ENCODE measurements around the gene SYNC. TPM values are rescaled to one million over a fixed set of nuclear protein-coding genes. Genes with fewer than 3 reads are reported as not detected.

SYNC gene
- total and polyA plus RNA-seq, 9 of the 15 experiments (the other 6 are each of a cell fraction or from before 2014, with no cell fraction given) = 0.49 to 1.1 (median 0.87) TPM

DNA sequence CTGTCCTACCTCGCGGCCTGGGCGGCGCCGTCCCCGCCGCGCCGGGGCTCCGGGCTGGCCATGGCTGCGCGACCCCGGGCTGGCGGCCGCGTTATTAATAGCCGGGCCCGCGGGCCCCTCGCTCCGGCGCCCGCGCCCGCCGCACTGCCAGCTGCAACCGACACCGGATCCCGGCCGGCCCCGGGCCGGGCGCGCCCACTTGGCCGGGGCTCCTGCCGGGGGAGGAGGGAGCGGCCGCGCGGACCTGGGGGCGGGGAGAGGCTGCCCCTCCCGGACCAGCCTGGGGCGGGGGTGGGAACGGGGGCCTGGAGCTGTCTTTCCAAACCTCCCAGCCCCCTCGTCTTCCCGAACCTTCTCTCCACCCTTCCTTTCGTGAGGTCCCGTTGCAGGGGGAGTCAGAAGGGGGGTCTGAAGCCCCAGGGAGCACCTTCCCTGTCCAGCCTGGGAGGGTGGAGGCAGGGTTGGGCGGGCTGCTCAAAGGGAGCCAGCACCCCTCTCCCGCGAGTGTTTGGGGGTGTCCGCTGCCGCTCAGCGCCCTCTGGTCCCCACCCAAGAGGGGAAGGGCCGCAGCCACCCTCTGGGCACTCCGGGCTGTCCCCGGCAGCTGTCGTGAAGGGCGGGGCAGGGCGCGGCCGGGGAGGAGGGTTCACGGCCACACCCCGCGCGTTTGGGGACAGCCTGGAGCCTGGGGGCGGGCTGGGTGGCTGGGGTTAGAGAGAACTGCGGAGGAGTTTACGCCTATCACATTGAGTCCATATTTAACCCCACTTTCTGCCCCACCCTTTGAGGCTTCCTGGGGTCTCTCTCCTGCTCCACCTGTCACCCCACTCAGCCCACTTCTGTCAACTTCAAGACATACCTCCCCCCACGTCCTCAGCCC, at the start of gene SYNC (continued):
- TF ChIP-seq, protein P1, sequence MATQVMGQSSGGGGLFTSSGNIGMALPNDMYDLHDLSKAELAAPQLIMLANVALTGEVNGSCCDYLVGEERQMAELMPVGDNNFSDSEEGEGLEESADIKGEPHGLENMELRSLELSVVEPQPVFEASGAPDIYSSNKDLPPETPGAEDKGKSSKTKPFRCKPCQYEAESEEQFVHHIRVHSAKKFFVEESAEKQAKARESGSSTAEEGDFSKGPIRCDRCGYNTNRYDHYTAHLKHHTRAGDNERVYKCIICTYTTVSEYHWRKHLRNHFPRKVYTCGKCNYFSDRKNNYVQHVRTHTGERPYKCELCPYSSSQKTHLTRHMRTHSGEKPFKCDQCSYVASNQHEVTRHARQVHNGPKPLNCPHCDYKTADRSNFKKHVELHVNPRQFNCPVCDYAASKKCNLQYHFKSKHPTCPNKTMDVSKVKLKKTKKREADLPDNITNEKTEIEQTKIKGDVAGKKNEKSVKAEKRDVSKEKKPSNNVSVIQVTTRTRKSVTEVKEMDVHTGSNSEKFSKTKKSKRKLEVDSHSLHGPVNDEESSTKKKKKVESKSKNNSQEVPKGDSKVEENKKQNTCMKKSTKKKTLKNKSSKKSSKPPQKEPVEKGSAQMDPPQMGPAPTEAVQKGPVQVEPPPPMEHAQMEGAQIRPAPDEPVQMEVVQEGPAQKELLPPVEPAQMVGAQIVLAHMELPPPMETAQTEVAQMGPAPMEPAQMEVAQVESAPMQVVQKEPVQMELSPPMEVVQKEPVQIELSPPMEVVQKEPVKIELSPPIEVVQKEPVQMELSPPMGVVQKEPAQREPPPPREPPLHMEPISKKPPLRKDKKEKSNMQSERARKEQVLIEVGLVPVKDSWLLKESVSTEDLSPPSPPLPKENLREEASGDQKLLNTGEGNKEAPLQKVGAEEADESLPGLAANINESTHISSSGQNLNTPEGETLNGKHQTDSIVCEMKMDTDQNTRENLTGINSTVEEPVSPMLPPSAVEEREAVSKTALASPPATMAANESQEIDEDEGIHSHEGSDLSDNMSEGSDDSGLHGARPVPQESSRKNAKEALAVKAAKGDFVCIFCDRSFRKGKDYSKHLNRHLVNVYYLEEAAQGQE (IDR thresholded peaks at IDR 0.05; ENCODE audit: borderline replicate concordance) = no peak
- TF ChIP-seq, protein P1 (CRISPR knock-in tag; IDR thresholded peaks at IDR 0.05; ENCODE audit: low read depth) = no peak
- TF ChIP-seq NFIC (IDR thresholded peaks at IDR 0.05) (0 out of 2 replicates have a peak, but pooled peaks have one; percentile 28), EP400 (IDR thresholded peaks at IDR 0.05) (no peak), ZBED1 (IDR thresholded peaks at IDR 0.05) (peak; percentile 23; the same call in 1 of the 2 replicates), SAP30 (IDR thresholded peaks at IDR 0.05; ENCODE audit: borderline replicate concordance, insufficient read depth, low read depth, low read length, poor library complexity, severe bottlenecking) (peak; percentile 51), RBBP5 (IDR thresholded peaks at IDR 0.05; ENCODE audit: borderline replicate concordance, insufficient read depth, low read length, poor library complexity, severe bottlenecking) (peak; percentile 17), NONO (IDR thresholded peaks at IDR 0.05; ENCODE audit: low read depth in 2 of 2, low read length in 1 of 2) (0 out of 4 replicates have a peak, but pooled peaks of 1 of the 2 experiments have one; percentile 34), PHF8 (IDR thresholded peaks at IDR 0.05; ENCODE audit: borderline replicate concordance, low read length) (peak; percentile 76; the same call in 1 of the 2 replicates), FOXM1 (IDR thresholded peaks at IDR 0.05; ENCODE audit: low read depth) (no peak), FOXM1 (CRISPR knock-in tag; IDR thresholded peaks at IDR 0.05; ENCODE audit: low read depth) (0 out of 2 replicates have a peak, but pooled peaks have one; percentile 46), ZNF696 (CRISPR knock-in tag; conservative IDR thresholded peaks at IDR 0.05) (no peak), SUPT5H (IDR thresholded peaks at IDR 0.05) (peak; percentile 43; the same call in 1 of the 2 replicates), EGR1 (conservative IDR thresholded peaks at IDR 0.05) (peak; percentile 77), RB1 (IDR thresholded peaks at IDR 0.05; ENCODE audit: low read depth) (peak; percentile 52), MBD2 (IDR thresholded peaks at IDR 0.05; ENCODE audit: borderline replicate concordance, low read depth) (peak; percentile 26; the same call in 1 of the 2 replicates), NRF1 (conservative IDR thresholded peaks at IDR 0.05 in 1 of 2, IDR thresholded peaks at IDR 0.05 in 1 of 2) (peak; percentile 44 to 52)
- TF ChIP-seq, protein P2, sequence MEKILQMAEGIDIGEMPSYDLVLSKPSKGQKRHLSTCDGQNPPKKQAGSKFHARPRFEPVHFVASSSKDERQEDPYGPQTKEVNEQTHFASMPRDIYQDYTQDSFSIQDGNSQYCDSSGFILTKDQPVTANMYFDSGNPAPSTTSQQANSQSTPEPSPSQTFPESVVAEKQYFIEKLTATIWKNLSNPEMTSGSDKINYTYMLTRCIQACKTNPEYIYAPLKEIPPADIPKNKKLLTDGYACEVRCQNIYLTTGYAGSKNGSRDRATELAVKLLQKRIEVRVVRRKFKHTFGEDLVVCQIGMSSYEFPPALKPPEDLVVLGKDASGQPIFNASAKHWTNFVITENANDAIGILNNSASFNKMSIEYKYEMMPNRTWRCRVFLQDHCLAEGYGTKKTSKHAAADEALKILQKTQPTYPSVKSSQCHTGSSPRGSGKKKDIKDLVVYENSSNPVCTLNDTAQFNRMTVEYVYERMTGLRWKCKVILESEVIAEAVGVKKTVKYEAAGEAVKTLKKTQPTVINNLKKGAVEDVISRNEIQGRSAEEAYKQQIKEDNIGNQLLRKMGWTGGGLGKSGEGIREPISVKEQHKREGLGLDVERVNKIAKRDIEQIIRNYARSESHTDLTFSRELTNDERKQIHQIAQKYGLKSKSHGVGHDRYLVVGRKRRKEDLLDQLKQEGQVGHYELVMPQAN (IDR thresholded peaks at IDR 0.05; ENCODE audit: borderline replicate concordance) = peak; percentile 71

All from K562 (cell line).